GM10266 (cell line): ENCODE data around the gene CTDSPL.

ENCODE experiments used
- DNase-seq: peaks from one replicate; pipeline ENCODE4 v3.0.0; 2012; ENCODE audit errors: extremely low spot score
- TF ChIP-seq, protein P1 (sequence below): IDR thresholded peaks from 2 replicates; pipeline ENCODE4 v1.5.1; 2012; ENCODE audit warnings: mild to moderate bottlenecking, low read depth; ENCODE audit not compliant: control insufficient read depth, insufficient read depth; ENCODE audit errors: missing control alignments

CTDSPL gene

DNA sequence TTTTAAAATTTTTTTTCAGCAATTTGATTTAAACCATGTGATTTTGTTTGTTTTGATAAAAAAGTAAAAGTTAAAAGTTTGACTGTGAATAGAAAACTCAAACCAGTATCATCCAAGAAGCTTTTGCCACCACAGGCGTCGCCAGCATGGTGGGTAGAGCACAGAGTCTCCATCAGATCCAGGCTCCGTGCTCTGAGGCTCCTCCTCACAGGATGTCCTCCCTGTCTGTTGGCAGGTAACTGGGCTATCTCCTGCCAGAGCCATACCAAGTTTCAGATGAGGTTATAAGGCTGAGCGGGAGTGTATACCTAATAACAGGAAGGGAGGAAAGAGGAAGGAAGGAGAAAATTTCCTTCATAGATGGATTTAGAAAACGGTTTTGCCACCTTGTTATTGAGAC is 28.8 kb downstream of the CTDSPL start:
- TF ChIP-seq, protein P1, sequence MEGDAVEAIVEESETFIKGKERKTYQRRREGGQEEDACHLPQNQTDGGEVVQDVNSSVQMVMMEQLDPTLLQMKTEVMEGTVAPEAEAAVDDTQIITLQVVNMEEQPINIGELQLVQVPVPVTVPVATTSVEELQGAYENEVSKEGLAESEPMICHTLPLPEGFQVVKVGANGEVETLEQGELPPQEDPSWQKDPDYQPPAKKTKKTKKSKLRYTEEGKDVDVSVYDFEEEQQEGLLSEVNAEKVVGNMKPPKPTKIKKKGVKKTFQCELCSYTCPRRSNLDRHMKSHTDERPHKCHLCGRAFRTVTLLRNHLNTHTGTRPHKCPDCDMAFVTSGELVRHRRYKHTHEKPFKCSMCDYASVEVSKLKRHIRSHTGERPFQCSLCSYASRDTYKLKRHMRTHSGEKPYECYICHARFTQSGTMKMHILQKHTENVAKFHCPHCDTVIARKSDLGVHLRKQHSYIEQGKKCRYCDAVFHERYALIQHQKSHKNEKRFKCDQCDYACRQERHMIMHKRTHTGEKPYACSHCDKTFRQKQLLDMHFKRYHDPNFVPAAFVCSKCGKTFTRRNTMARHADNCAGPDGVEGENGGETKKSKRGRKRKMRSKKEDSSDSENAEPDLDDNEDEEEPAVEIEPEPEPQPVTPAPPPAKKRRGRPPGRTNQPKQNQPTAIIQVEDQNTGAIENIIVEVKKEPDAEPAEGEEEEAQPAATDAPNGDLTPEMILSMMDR, result no peak

DNA sequence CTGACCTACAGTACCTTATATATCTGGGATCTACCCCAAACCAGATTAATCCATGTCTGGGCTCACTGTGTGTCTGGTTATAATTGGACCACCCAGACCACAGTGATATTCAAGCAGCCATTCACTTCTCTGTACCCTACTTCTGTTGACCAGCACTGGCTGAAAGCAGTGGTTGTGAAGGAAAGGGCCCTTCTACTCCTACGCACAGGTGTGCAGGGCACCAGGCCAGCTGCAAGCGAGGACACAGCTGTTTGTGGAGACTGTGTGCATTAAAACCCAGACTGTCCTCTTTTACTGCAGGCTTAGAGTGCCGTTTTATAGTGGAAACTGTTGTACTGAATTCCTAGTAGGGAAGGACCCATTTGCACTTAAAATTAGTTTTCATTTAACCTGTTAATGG is 29.5 kb downstream of the CTDSPL start:
- TF ChIP-seq, protein P1, result no peak

More for the DNA sequence above, 28.8 kb downstream of the CTDSPL start:
- DNase-seq, result no peak

DNA sequence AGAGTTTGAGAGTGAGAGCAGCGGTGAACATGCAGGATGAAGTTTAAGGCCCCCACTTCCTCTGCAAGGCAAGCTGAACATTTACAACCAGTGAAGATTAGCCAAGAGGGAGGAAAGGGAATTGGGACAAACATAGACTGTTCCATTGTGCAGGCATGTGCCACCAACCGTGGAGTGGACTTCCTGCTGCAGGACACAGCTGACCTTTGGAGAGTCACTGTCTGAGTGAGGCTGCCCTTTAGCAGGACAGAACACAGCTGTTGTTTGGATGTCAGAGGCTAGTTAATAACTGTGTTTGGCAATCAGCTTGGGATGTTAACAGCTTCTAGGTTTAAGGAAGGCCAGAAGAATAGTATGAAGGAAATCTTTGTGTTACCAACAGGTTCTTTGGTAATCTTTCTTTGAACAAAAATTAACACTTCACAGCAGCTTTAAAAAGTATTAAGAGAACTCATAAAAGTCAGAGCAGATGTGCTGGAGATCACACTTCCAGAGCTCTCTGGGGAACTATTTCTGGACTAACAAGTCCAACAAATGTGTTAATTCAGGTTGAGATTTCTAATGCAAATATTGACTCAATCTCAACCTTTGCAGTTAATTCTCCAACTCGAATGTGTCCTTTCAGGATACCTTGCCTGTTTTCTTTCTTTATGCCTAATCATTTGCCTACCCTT is 31.4 kb downstream of the CTDSPL start:
- no peak for DNase-seq
- TF ChIP-seq, protein P1, result no peak

More for the DNA sequence above, 29.5 kb downstream of the CTDSPL start:
- no peak for DNase-seq

DNA sequence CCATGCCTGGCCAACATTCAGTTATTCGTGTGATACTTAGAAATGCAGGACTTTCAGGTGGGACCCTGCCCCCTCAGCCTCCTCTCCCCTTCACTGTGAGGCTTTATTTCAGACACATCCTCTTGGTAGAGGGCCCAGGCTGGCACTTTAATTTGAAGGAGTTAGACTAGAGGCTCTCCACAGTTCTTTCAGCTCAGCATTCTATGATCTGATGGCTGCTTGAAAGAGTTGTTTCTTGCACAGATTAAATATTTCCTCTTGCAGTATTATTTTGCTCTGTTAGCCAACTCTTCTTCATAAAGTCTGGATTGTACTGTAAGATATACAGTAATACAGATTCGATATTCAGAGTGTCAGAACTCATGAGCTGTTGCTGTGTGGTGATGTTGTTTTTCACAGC is 35.1 kb downstream of the CTDSPL start:
- DNase-seq, result no peak
- TF ChIP-seq, protein P1, result no peak

DNA sequence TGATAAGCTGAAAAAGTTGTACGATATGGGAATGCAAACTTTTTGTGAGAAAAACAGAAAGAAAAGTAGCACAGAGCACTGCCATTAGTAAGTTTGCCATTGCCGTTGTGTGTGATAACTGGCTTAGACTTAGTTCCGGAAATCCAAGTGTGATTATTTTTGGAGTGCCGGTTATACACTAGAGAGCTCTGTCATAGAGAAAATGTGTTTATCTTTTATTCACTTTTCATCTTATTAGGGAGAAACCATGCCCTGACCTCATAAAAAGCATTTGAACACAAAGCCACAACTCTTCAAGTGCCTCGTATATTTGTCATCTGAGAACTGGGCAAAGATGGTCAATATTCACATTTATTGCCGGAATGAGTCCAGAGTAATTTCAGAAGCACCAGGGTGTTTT is 36.1 kb downstream of the CTDSPL start:
- DNase-seq, result no peak
- TF ChIP-seq, protein P1, result no peak

DNA sequence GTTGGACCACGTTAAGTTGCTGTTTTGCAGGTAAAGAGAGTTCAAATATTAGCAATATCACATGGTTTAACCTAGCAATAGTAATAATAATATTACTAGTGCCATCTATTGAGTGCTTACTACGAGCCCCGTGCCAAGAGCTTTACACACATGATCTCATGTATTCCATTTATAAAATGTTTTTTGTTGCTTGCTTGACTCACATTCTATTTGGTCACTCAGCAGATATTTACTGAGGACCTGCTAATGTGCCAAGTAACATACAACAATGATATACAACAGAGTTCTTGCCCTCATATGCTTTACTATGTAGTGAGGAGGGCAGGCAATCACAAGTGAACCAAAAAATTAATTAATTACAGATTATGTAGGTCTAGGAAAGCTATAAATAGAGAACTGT is 36.7 kb downstream of the CTDSPL start:
- TF ChIP-seq, protein P1, result no peak
- no peak for DNase-seq

DNA sequence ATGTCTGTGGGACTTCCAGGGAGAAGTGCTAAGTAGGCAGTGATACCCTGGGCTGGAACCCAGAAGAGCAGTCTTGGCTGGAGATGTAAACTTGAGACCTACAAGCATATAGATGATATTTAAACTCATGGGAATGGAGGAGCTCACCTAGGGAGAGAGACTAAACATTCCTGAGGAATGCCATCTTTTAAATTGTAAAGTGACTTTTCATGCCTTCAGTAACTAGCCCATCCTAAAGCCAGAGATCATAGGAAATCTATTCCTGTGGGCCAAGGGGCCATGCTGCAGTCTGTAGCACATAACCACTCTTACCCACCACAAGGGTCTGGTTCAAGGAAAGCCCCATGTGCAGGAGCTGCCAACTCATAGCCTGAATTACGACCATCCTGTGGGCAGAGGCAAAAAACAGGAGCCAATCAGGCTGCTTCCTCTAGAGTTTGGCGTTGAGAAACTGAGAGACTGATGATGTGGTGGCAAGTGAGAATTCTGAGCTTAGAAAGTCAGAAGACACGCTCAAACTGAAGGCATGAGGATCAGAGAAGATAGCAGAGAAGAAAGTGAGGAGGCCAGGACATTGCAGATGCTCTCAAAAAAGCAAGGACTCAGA is 37.5 kb downstream of the CTDSPL start:
- TF ChIP-seq, protein P1, result no peak
- DNase-seq, result no peak
